ENCODE measurements around the gene ADM2. TPM values are rescaled to one million over a fixed set of nuclear protein-coding genes. Genes with fewer than 3 reads are reported as not detected.
A peak's percentile ranks its signal among the peaks of the same experiment; 100 is the strongest.

The ADM2 gene
- total and polyA plus RNA-seq, 2 of the 13 experiments (the other 11 are each of a cell fraction or from before 2014, with no cell fraction given): 1.2 to 3.0 TPM

GRCh38 chr22:50485221-50486131 lies 4.1 kb downstream of the ADM2 start (continued):
- TF ChIP-seq, protein P1, sequence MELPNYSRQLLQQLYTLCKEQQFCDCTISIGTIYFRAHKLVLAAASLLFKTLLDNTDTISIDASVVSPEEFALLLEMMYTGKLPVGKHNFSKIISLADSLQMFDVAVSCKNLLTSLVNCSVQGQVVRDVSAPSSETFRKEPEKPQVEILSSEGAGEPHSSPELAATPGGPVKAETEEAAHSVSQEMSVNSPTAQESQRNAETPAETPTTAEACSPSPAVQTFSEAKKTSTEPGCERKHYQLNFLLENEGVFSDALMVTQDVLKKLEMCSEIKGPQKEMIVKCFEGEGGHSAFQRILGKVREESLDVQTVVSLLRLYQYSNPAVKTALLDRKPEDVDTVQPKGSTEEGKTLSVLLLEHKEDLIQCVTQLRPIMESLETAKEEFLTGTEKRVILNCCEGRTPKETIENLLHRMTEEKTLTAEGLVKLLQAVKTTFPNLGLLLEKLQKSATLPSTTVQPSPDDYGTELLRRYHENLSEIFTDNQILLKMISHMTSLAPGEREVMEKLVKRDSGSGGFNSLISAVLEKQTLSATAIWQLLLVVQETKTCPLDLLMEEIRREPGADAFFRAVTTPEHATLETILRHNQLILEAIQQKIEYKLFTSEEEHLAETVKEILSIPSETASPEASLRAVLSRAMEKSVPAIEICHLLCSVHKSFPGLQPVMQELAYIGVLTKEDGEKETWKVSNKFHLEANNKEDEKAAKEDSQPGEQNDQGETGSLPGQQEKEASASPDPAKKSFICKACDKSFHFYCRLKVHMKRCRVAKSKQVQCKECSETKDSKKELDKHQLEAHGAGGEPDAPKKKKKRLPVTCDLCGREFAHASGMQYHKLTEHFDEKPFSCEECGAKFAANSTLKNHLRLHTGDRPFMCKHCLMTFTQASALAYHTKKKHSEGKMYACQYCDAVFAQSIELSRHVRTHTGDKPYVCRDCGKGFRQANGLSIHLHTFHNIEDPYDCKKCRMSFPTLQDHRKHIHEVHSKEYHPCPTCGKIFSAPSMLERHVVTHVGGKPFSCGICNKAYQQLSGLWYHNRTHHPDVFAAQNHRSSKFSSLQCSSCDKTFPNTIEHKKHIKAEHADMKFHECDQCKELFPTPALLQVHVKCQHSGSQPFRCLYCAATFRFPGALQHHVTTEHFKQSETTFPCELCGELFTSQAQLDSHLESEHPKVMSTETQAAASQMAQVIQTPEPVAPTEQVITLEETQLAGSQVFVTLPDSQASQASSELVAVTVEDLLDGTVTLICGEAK (IDR thresholded peaks at IDR 0.05): no peak
- TF ChIP-seq, protein P1 (CRISPR knock-in tag; IDR thresholded peaks at IDR 0.05): no peak
- TF ChIP-seq, protein P2, sequence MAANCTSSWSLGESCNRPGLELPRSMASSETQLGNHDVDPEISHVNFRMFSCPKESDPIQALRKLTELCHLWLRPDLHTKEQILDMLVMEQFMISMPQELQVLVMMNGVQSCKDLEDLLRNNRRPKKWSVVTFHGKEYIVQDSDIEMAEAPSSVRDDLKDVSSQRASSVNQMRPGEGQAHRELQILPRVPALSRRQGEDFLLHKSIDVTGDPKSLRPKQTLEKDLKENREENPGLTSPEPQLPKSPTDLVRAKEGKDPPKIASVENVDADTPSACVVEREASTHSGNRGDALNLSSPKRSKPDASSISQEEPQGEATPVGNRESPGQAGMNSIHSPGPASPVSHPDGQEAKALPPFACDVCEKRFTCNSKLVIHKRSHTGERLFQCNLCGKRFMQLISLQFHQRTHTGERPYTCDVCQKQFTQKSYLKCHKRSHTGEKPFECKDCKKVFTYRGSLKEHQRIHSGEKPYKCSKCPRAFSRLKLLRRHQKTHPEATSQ (CRISPR knock-in tag; IDR thresholded peaks at IDR 0.05; ENCODE audit: borderline replicate concordance): peak; percentile 61; the same call in 1 of the 2 replicates
- TF ChIP-seq ZNF660 (CRISPR knock-in tag; IDR thresholded peaks at IDR 0.05; ENCODE audit: borderline replicate concordance, low read depth) (no peak), ZNF747 (CRISPR knock-in tag; IDR thresholded peaks at IDR 0.05; ENCODE audit: borderline replicate concordance) (no peak), FOXP4 (CRISPR knock-in tag; IDR thresholded peaks at IDR 0.05) (no peak), FOSL1 (CRISPR knock-in tag; IDR thresholded peaks at IDR 0.05; ENCODE audit: borderline replicate concordance) (no peak), ZBTB8A (CRISPR knock-in tag; IDR thresholded peaks at IDR 0.05; ENCODE audit: borderline replicate concordance, low read depth) (no peak)

Measured in HepG2 (cell line).